NOMO-1 treated with DMSO at 0.1 percent for 48 hours (cell line): Measurements from ENCODE around the gene PLEKHB2.
A peak's percentile ranks its signal among the peaks of the same experiment; 100 is the strongest.
"Not testable (repeated sequence)": the region's sequence is repeated elsewhere in the genome, so short reads cannot be mapped to it uniquely, and the experiment has no call there.

Experiments used
- DNase-seq: peaks from one replicate; lab custom pipeline; 2025; ENCODE audit not compliant: unreplicated experiment; lab: John Stamatoyannopoulos, UW

The PLEKHB2 gene

GRCh38 chr2:131105156-131105949 is at the start of gene PLEKHB2:
Gene PLEKHB2, plus strand, starts transcription at chr2:131105336. Its CDS starts 15,606 bp downstream, at chr2:131120942.
- DNase-seq = peak; percentile 88

GRCh38 chr2:131056204-131056931 is 48.8 kb upstream of the PLEKHB2 start:
- no peak for DNase-seq

- no peak for DNase-seq
Measured at GRCh38 chr2:131056932-131057287, 48.2 kb upstream of the PLEKHB2 start.

GRCh38 chr2:131058214-131058843 is 46.8 kb upstream of the PLEKHB2 start:
- no peak for DNase-seq

GRCh38 chr2:131058920-131059319 is 46.2 kb upstream of the PLEKHB2 start:
- DNase-seq = no peak

- no peak for DNase-seq
Measured at GRCh38 chr2:131063501-131064283, 41.4 kb upstream of the PLEKHB2 start.

- DNase-seq = no peak
Measured at GRCh38 chr2:131064589-131065512, 40.3 kb upstream of the PLEKHB2 start.

GRCh38 chr2:131067465-131068125 is 37.5 kb upstream of the PLEKHB2 start:
- no peak for DNase-seq

- not testable (repeated sequence) for DNase-seq
Measured at GRCh38 chr2:131068172-131068571, 37.0 kb upstream of the PLEKHB2 start.

GRCh38 chr2:131075578-131075977 is 29.6 kb upstream of the PLEKHB2 start:
- not testable (repeated sequence) for DNase-seq

- DNase-seq = no peak
Measured at GRCh38 chr2:131076707-131077106, 28.4 kb upstream of the PLEKHB2 start.

- no peak for DNase-seq
Measured at GRCh38 chr2:131077182-131077846, 27.8 kb upstream of the PLEKHB2 start.

- no peak for DNase-seq
Measured at GRCh38 chr2:131077966-131078365, 27.2 kb upstream of the PLEKHB2 start.

- not testable (repeated sequence) for DNase-seq
Measured at GRCh38 chr2:131079931-131080330, 25.2 kb upstream of the PLEKHB2 start.

- DNase-seq = no peak
Measured at GRCh38 chr2:131081190-131081589, 23.9 kb upstream of the PLEKHB2 start.

- no peak for DNase-seq
Measured at GRCh38 chr2:131085646-131086045, 19.5 kb upstream of the PLEKHB2 start.

- no peak for DNase-seq
Measured at GRCh38 chr2:131092458-131093005, 12.6 kb upstream of the PLEKHB2 start.

- DNase-seq = peak; percentile 74
Measured at GRCh38 chr2:131093006-131093695, 12.0 kb upstream of the PLEKHB2 start, which contains the start of gene FAM168B. Gene FAM168B, minus strand, starts transcription at chr2:131093460. Its CDS starts 10,814 bp downstream, at chr2:131082646.
